ENCODE measurements around the gene ADAM19.

GRCh38 chr5:157443041-157443549, 132.5 kb downstream of the ADAM19 start:
- no peak for TF ChIP-seq CTCF (IDR thresholded peaks at IDR 0.05)
- TF ChIP-seq POLR2A (IDR thresholded peaks at IDR 0.05) = no peak

Measured in Peyer's patch (tissue), 4 donors.